BLaER1 treated with 17β-estradiol and CSF1 and Interleukin-3, amounts not matched to agents 10 nM and 100 nM (cell line): ENCODE results near the gene KIAA1755.

Experiments
- H3K27ac ChIP-seq, 11 experiments: shearing (Covaris generic); formaldehyde crosslinking; 2 replicates each; pipeline ENCODE4 v1.8.1; 2022
- H3K27me3 ChIP-seq, 11 experiments: shearing (Covaris generic); formaldehyde crosslinking; 2 replicates each; pipeline ENCODE4 v1.8.1; 2022
- H3K36me3 ChIP-seq, 11 experiments: shearing (Covaris generic); formaldehyde crosslinking; 2 replicates each; pipeline ENCODE4 v1.8.1; 2022
- H3K4me1 ChIP-seq, 10 experiments: shearing (Covaris generic); formaldehyde crosslinking; 2 replicates each; pipeline ENCODE4 v1.8.1; 2022
- H3K4me2 ChIP-seq, 11 experiments: shearing (Covaris generic); formaldehyde crosslinking; 2 replicates each; pipeline ENCODE4 v1.8.1; 2022
- H3K4me3 ChIP-seq, 10 experiments: shearing (Covaris generic); formaldehyde crosslinking; 2 replicates each; pipeline ENCODE4 v1.8.1; 2022
- H3K9ac ChIP-seq, 11 experiments: shearing (Covaris generic); formaldehyde crosslinking; 2 replicates each; pipeline ENCODE4 v1.8.1; 2022
- H3K9me3 ChIP-seq, 11 experiments: shearing (Covaris generic); formaldehyde crosslinking; replicated peaks in 1 of 11; 2 replicates each; pipeline ENCODE4 v1.8.1; 2022
- H4K20me1 ChIP-seq, 11 experiments: shearing (Covaris generic); formaldehyde crosslinking; 2 replicates each; pipeline ENCODE4 v1.8.1; 2022
- Cebpa-rat ChIP-seq, 11 experiments: shearing (Covaris generic); IDR thresholded peaks; 2 replicates each; pipeline ENCODE4 v1.8.1; 2022

KIAA1755 gene

DNA sequence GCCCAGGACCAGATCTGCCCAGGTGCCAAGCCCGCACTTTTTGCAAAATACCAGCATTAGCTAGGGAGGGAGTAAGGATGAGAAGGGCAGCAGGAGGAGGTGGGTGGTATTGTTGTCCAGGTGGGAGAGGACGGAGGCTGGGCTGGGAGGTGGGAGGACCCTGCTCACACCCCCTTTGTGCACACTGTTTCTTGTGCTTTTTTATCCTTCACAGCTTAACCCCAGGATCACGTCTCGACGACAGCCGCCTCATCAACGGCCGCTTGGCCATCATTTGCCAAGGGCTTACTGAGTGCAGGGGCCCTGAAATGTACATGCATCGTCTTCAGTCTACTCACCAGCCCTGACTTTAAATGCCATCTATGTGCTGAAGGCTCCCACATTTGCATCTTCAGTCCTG, 83.3 kb downstream of the KIAA1755 start:
- no peak overlapping the region for H3K9ac ChIP-seq
- H3K4me3 ChIP-seq, result no peak overlapping the region
- H3K9me3 ChIP-seq, result peaks cover 0 to 4% (median under 1%) of the 10 kb centered on the region in 11 experiments; a peak in 17 of 22 replicates
- H3K4me1 ChIP-seq, result peaks cover 15 to 50% (median 22%) of the 10 kb centered on the region in 10 experiments
- no peaks in the 10 kb centered on the region for H3K36me3 ChIP-seq
- H3K27ac ChIP-seq, result peak overlapping the region in 1 of 11 experiments; percentile 42; a peak in 2 of 22 replicates
- no peak for TF ChIP-seq Cebpa-rat (IDR thresholded peaks at IDR 0.05)
- peak overlapping the region in 4 of 11 experiments; percentile 53 to 68 (median 58); a peak in 4 of 22 replicates for H3K4me2 ChIP-seq
- H3K27me3 ChIP-seq, result no peaks in the 10 kb centered on the region
- no peaks in the 10 kb centered on the region for H4K20me1 ChIP-seq

DNA sequence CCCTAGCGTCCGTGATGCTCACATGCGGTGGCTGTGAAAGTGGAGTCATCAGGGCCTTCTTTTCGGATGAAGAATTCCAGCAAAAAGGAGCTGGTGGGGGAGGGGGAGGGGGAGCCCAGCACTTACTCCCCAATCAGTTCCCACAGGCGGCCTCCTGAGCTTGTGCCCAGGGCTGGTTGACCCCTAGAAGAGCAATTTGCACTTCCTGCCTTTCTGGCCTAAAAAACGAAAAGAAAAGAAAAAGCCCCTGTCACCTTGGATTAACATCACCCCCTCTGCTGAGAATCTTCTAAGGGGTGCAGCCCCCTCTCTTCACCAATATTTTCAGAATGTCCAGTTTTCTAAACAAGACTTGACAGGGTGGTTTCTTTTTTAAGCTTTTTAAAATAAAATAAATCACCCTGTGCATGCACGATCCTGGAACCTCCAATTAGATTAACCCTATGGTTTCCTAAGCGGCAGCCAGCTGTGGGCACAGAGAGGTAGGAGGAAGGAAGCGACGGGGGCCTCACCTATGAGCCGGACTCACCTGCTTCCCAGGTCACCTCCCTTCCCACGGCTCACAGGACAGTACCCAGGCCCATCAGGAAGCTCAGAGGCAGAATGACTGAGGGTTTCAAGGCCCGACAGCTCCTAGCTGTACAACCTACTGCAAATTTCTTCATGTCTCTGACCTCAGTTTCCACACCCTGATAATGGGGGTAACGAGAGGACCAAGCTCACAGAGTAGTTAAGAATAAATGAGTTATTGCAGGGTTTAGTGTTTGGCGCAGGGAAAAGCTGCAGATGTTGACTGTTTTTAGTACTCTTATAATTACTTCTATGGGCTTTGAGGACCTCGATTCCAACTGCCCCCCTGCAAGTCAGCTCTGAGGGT, 85.0 kb downstream of the KIAA1755 start:
- H3K4me3 ChIP-seq, result no peak overlapping the region
- no peaks in the 10 kb centered on the region for H4K20me1 ChIP-seq
- H3K36me3 ChIP-seq, result no peaks in the 10 kb centered on the region
- no peaks in the 10 kb centered on the region for H3K27me3 ChIP-seq
- peaks cover 0 to 48% (median 16%) of the 10 kb centered on the region in 10 experiments; a peak in 14 of 20 replicates for H3K4me1 ChIP-seq
- no peak overlapping the region for H3K9ac ChIP-seq
- no peak overlapping the region for H3K27ac ChIP-seq
- TF ChIP-seq Cebpa-rat (IDR thresholded peaks at IDR 0.05), result no peak
- no peak overlapping the region for H3K4me2 ChIP-seq
- H3K9me3 ChIP-seq, result no peaks in the 10 kb centered on the region

DNA sequence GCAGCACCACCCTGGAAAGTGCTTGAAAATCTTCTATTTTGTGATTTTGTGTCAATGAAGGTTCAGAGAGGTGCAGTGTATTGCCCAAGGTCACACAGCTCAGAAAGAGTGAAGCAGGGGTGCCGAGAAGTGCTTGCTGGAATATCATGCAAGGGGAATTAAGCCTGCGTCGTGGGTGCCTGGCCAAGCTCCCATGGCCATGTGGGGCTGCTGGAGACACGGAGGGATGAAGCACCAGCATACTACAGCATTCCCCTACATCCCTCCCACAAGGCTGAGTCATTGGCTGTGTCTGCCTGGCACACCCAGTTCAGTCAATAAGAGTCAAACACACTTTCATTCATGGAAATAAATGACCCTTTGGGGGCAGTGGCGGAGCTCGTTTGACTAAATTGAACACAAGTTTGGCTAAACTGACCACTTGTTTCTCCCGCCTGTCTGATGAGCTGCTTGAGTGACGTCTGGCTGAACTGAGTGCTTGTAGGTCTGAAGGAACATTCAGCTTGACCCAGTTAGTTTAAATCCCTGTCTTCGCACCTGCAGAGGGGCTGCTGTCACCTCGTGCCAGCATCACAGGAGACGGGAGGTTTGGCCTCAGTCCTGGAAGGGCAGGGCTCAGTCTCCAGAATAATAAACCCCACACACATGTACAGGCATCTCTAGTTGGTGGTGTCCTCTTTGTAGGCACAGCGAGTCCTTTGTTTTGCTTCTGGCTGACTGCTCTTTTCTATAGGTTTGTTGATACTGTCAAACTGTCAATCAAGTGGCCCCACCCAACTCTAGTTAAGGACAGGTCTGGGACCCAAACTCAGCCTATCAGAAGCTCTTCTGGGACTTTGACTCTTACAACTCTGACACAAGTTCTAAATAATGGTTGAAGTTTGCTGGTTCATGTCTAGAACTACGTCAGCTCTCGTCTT, 87.0 kb downstream of the KIAA1755 start:
- H3K9me3 ChIP-seq, result no peaks in the 10 kb centered on the region
- H3K27ac ChIP-seq, result no peak overlapping the region
- H3K4me2 ChIP-seq, result peak overlapping the region in 3 of 11 experiments; percentile 1 to 32 (median 4); a peak in 3 of 22 replicates
- no peak overlapping the region for H3K9ac ChIP-seq
- no peak overlapping the region for H3K4me3 ChIP-seq
- TF ChIP-seq Cebpa-rat (IDR thresholded peaks at IDR 0.05), result no peak
- H3K27me3 ChIP-seq, result no peaks in the 10 kb centered on the region
- H3K4me1 ChIP-seq, result peaks cover 6 to 62% (median 27%) of the 10 kb centered on the region in 10 experiments; a peak in 19 of 20 replicates
- no peaks in the 10 kb centered on the region for H3K36me3 ChIP-seq
- H4K20me1 ChIP-seq, result no peaks in the 10 kb centered on the region

DNA sequence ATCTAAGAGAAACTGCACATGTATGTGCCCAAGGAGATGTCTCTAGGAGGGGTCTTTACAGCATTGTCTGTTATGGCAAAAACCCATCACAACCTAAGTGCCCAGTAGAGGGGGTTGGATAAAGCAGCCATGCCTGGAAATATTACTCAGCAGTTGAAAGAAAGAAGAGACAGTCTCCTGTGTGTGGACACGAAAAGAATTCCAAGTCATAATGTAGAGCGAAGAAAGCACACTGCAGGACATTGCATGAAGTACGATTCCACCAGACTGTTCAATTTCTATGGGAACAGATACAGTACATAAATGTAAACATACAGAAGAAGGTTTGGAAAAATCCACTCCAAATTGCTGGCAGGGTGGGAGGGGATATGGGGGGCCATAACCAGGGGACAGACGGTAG, 88.1 kb downstream of the KIAA1755 start:
- H3K4me2 ChIP-seq, result no peak overlapping the region

DNA sequence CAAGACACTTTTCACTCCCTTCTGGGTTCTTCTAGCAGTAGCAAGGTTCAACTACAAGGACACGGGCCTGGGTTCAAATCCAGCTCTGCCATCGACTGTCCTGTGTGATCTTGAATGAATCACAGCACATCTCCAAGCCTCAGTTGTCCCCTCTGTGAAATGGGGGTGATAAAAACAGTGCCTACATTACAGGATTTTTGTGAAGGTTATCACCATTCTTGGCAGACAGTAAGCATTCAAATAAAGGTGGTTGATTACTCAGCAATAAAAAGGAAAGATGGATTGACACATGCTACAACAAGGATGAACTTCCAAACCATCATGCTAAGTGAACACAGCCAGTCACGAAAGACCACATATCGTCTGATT, 88.9 kb downstream of the KIAA1755 start:
- H3K4me2 ChIP-seq, result no peak overlapping the region

More for the DNA sequence above, 88.1 kb downstream of the KIAA1755 start:
- no peak overlapping the region for H3K4me3 ChIP-seq
- no peaks in the 10 kb centered on the region for H3K27me3 ChIP-seq
- H3K27ac ChIP-seq, result no peak overlapping the region
- TF ChIP-seq Cebpa-rat (IDR thresholded peaks at IDR 0.05), result no peak
- no peaks in the 10 kb centered on the region for H3K36me3 ChIP-seq
- H3K9ac ChIP-seq, result no peak overlapping the region
- H3K9me3 ChIP-seq, result no peaks in the 10 kb centered on the region
- H3K4me1 ChIP-seq, result peaks cover 7 to 62% (median 29%) of the 10 kb centered on the region in 10 experiments; a peak in 19 of 20 replicates
- no peaks in the 10 kb centered on the region for H4K20me1 ChIP-seq

DNA sequence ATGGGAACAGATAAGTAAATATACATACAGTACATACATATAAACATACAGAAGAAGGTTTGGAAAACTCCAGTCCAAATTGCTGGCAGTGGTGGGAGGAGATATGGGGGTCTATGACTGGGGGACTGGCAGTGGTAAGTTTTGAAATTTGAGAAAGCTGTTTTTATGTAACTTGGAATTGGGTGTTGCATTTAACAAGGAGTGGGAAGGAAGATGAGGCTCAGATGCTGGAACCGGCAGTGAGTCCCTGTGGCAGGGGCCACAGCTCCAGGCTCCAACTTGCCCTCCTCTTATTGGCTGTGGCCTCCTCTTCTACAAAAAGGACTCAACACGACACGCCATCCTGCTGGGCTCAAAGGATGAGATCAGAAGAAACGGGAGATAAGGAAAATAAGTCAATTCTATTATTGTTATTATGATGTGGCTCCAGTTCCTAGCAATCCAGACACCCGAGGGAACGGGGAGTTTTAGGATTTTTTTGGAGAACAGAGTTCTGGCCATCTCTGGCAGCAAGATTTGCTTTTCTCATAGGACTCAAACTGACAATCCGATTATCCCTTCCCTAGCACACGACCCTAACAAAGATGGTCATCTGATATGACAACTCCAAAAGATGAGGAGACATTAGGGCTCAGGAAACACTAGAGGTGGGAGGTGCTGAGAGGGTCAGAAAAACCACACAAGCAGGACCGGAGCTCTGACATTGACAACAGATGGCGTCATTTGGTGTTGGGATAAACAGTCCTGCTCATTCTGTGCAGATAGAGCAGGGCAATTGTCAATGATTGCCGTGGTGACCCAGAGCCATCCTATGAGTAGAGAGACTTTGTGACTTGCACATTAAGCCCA, 89.5 kb downstream of the KIAA1755 start:
- Histone ChIP-seq H3K4me2 (peak overlapping the region in 2 of 11 experiments; percentile 35 to 51; a peak in 3 of 22 replicates), H4K20me1 (no peaks in the 10 kb centered on the region), H3K27ac (peak overlapping the region in 1 of 11 experiments; percentile 14; a peak in 1 of 22 replicates), H3K9me3 (no peaks in the 10 kb centered on the region), H3K27me3 (no peaks in the 10 kb centered on the region), H3K9ac (no peak overlapping the region), H3K4me1 (peaks cover 7 to 70% (median 35%) of the 10 kb centered on the region in 10 experiments; a peak in 19 of 20 replicates), H3K36me3 (no peaks in the 10 kb centered on the region), H3K4me3 (no peak overlapping the region)
- no peak for TF ChIP-seq Cebpa-rat (IDR thresholded peaks at IDR 0.05)

More for the DNA sequence above, 88.9 kb downstream of the KIAA1755 start:
- Histone ChIP-seq H3K27ac (no peak overlapping the region), H3K9me3 (no peaks in the 10 kb centered on the region), H4K20me1 (no peaks in the 10 kb centered on the region), H3K9ac (no peak overlapping the region), H3K4me1 (peaks cover 7 to 64% (median 32%) of the 10 kb centered on the region in 10 experiments; a peak in 19 of 20 replicates), H3K36me3 (no peaks in the 10 kb centered on the region), H3K27me3 (no peaks in the 10 kb centered on the region), H3K4me3 (no peak overlapping the region)
- no peak for TF ChIP-seq Cebpa-rat (IDR thresholded peaks at IDR 0.05)

DNA sequence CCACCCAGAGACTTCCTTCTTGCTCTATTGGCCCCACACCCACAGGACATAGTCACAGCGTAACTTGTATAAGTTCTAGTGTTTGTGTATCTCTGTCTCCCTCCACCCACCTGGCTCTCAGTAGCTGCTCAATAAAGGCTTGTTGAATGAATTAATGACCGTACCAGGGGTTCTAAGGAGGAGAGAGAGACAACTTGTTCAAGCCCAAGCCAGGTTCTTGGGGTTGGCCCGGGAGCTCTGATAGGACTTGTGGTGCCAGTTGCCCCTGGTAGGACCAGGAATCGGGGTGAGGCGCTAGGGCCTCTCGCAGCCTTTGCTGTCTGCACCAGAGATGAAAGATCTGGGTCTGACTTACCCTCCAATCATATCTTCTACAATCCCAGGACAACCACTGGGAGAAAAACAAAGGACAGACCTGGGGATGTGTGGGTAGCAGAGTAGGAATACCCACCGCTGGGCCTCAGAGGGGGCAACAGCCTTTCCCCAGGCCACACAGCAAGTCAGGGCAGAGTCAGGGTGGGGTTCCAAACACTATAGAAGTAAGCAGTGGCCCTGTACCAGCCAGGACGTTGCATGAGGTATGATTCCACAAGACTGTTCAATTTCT, 90.2 kb downstream of the KIAA1755 start:
- Histone ChIP-seq H4K20me1 (no peaks in the 10 kb centered on the region), H3K4me2 (peak overlapping the region in 5 of 11 experiments; percentile 35 to 55 (median 51); a peak in 8 of 22 replicates), H3K4me1 (peaks cover 7 to 78% (median 39%) of the 10 kb centered on the region in 10 experiments; a peak in 19 of 20 replicates), H3K9ac (peak overlapping the region in 1 of 11 experiments; percentile 31; a peak in 1 of 22 replicates), H3K27ac (peak overlapping the region in 1 of 11 experiments; percentile 14; a peak in 1 of 22 replicates), H3K27me3 (no peaks in the 10 kb centered on the region), H3K9me3 (no peaks in the 10 kb centered on the region), H3K4me3 (no peak overlapping the region), H3K36me3 (no peaks in the 10 kb centered on the region)
- TF ChIP-seq Cebpa-rat (IDR thresholded peaks at IDR 0.05), result no peak
